Limb (tissue), 2 donors: ENCODE data around the gene KISS1.

ENCODE experiments used
- DNase-seq, 2 donors: peaks; one replicate each; pipeline ENCODE4 v3.0.0-alpha.2; 2016; ENCODE audit errors: extremely low spot score in 2 of 2

KISS1 gene

GRCh38 chr1:204161609-204162493 is 34.4 kb downstream of the KISS1 start:
- DNase-seq, result no peak

- peak in 1 of 2 donors; percentile 16 for DNase-seq
These were observed 38.3 kb downstream of the KISS1 start for GRCh38 chr1:204157962-204158361.

GRCh38 chr1:204155881-204156280 is 40.4 kb downstream of the KISS1 start:
- DNase-seq, result peak in 1 of 2 donors; percentile 20

GRCh38 chr1:204154568-204155255 is 41.6 kb downstream of the KISS1 start:
- DNase-seq, result no peak

GRCh38 chr1:204153667-204154066 is 42.6 kb downstream of the KISS1 start:
- no peak for DNase-seq

- no peak for DNase-seq
These were observed 43.8 kb downstream of the KISS1 start for GRCh38 chr1:204152310-204153044.

GRCh38 chr1:204151552-204152309 is 44.6 kb downstream of the KISS1 start, which contains the start of gene ETNK2:
Gene ETNK2, minus strand, starts transcription at chr1:204152044. Its CDS starts 192 bp downstream, at chr1:204151852.
- peak; percentile 51 to 87 for DNase-seq

- DNase-seq, result peak in 1 of 2 donors; percentile 65
These were observed 45.4 kb downstream of the KISS1 start for GRCh38 chr1:204150702-204151551.

- peak in 1 of 2 donors; percentile 24 for DNase-seq
These were observed 46.4 kb downstream of the KISS1 start for GRCh38 chr1:204149635-204150565.

- DNase-seq, result no peak
These were observed 47.2 kb downstream of the KISS1 start for GRCh38 chr1:204149107-204149506.

- no peak for DNase-seq
These were observed 48.6 kb downstream of the KISS1 start for GRCh38 chr1:204147406-204148383.

GRCh38 chr1:204146965-204147364 is 49.3 kb downstream of the KISS1 start:
- DNase-seq, result no peak

- no peak for DNase-seq
These were observed 50.0 kb downstream of the KISS1 start for GRCh38 chr1:204146309-204146708.

- DNase-seq, result no peak
These were observed 51.2 kb downstream of the KISS1 start for GRCh38 chr1:204145033-204145504.

- DNase-seq, result no peak
These were observed 52.8 kb downstream of the KISS1 start for GRCh38 chr1:204143276-204144041.

GRCh38 chr1:204142032-204142974 is 54.0 kb downstream of the KISS1 start:
- no peak for DNase-seq
